RWPE2 (cell line): Measurements from ENCODE around the gene BNIP3.

Source experiments
- ATAC-seq: fragments of 200-7000 bp; cut with Tn5 transposase; 3 replicates; pipeline ENCODE4 v1.9.1; 2021; ENCODE audit warnings: low read depth
- DNase-seq: peaks from one replicate; pipeline ENCODE4 v3.0.0-alpha.2; 2020; ENCODE audit warnings: low spot score
- H3K27ac ChIP-seq: fragments of 450-650 bp; 2 replicates; pipeline ENCODE4 v1.5.1; 2017; ENCODE audit warnings: mild to moderate bottlenecking; ENCODE audit not compliant: poor library complexity, severe bottlenecking
- H3K27me3 ChIP-seq: fragments of 250-450 bp; sonication (Bioruptor Pico); 2 replicates; pipeline ENCODE4 v1.5.1; 2021; ENCODE audit warnings: mild to moderate bottlenecking, moderate library complexity; ENCODE audit not compliant: insufficient read depth, poor library complexity, severe bottlenecking
- H3K36me3 ChIP-seq: fragments of 250-450 bp; sonication (Bioruptor Pico); 2 replicates; pipeline ENCODE4 v1.5.1; 2020; ENCODE audit warnings: low read depth, mild to moderate bottlenecking, moderate library complexity
- H3K4me1 ChIP-seq: fragments of 250-450 bp; sonication (Bioruptor Pico); 2 replicates; pipeline ENCODE4 v1.5.1; 2021; ENCODE audit warnings: mild to moderate bottlenecking, moderate library complexity; ENCODE audit not compliant: insufficient read depth, poor library complexity, severe bottlenecking
- H3K4me3 ChIP-seq: fragments of 250-450 bp; sonication (Bioruptor Pico); 2 replicates; pipeline ENCODE4 v1.5.1; 2021; ENCODE audit warnings: mild to moderate bottlenecking, moderate library complexity; ENCODE audit not compliant: severe bottlenecking
- H3K9me3 ChIP-seq: fragments of 250-450 bp; sonication (Bioruptor Pico); 2 replicates; pipeline ENCODE4 v1.5.1; 2021; ENCODE audit warnings: mild to moderate bottlenecking, moderate library complexity; ENCODE audit not compliant: severe bottlenecking
- CTCF ChIP-seq: fragments of 450-650 bp; IDR thresholded peaks from one replicate; pipeline ENCODE4 v1.5.1; 2017; ENCODE audit warnings: mild to moderate bottlenecking, moderate library complexity; ENCODE audit not compliant: poor library complexity, severe bottlenecking

The BNIP3 gene

GRCh38 chr10:131963811-131964210, 17.9 kb downstream of the BNIP3 start:
- Histone ChIP-seq H3K9me3 (no peaks in the 10 kb centered on the region), H3K36me3 (peaks cover 34% of the 10 kb centered on the region), H3K4me1 (no peaks in the 10 kb centered on the region), H3K27me3 (no peaks in the 10 kb centered on the region), H3K4me3 (no peak overlapping the region), H3K27ac (no peak overlapping the region)
- DNase-seq, result no peak
- no peak for TF ChIP-seq CTCF
- ATAC-seq, result no peak

- no peak overlapping the region for H3K4me3 ChIP-seq
- H3K4me1 ChIP-seq, result no peaks in the 10 kb centered on the region
- no peak overlapping the region for H3K27ac ChIP-seq
- H3K27me3 ChIP-seq, result no peaks in the 10 kb centered on the region
- peaks cover 29% of the 10 kb centered on the region for H3K36me3 ChIP-seq
- DNase-seq (no peak), ATAC-seq (no peak)
- H3K9me3 ChIP-seq, result no peaks in the 10 kb centered on the region
- no peak for TF ChIP-seq CTCF
Observed at GRCh38 chr10:131963350-131963749, 18.4 kb downstream of the BNIP3 start.

GRCh38 chr10:131961777-131962662, 19.7 kb downstream of the BNIP3 start:
- Histone ChIP-seq H3K4me1 (no peaks in the 10 kb centered on the region), H3K27me3 (no peaks in the 10 kb centered on the region), H3K36me3 (peaks cover 16% of the 10 kb centered on the region), H3K27ac (no peak overlapping the region), H3K9me3 (no peaks in the 10 kb centered on the region), H3K4me3 (no peak overlapping the region)
- DNase-seq, result no peak
- TF ChIP-seq CTCF, result no peak
- ATAC-seq, result no peak

GRCh38 chr10:131961047-131961776, 20.5 kb downstream of the BNIP3 start:
- no peak for DNase-seq
- Histone ChIP-seq H3K36me3 (peaks cover 16% of the 10 kb centered on the region), H3K4me3 (no peak overlapping the region), H3K27me3 (no peaks in the 10 kb centered on the region), H3K27ac (no peak overlapping the region), H3K9me3 (no peaks in the 10 kb centered on the region), H3K4me1 (no peaks in the 10 kb centered on the region)
- ATAC-seq, result 0 out of 3 replicates have a peak, but pooled peaks have one; percentile 19
- no peak for TF ChIP-seq CTCF
